22Rv1 (cell line): ENCODE data around the gene MAEA.

Source experiments
- CTCF ChIP-seq: fragments of 450-650 bp; IDR thresholded peaks from 2 replicates; pipeline ENCODE4 v1.5.1; 2017; ENCODE audit warnings: mild to moderate bottlenecking
- ZFX ChIP-seq: fragments of 450-650 bp; IDR thresholded peaks from 2 replicates; pipeline ENCODE4 v1.6.1; 2017; ENCODE audit warnings: antibody characterized with exemption, borderline replicate concordance

GRCh38 chr4:1259966-1260365 lies 29.7 kb upstream of the MAEA start:
- TF ChIP-seq CTCF: no peak
- TF ChIP-seq ZFX: no peak
